Glutamatergic neuron (in vitro differentiated cells): ENCODE measurements around the gene IL1B. TPM values are rescaled to one million over a fixed set of nuclear protein-coding genes. Genes with fewer than 3 reads are reported as not detected.

ENCODE experiments used
- DNase-seq: peaks from one replicate; pipeline ENCODE4 v3.0.0; 2022
- H3K27ac Mint-ChIP-seq: one replicate; pipeline ENCODE4 v1.8.0; 2020; ENCODE audit warnings: mild to moderate bottlenecking, mixed read lengths, inconsistent platforms; ENCODE audit not compliant: unreplicated experiment
- H3K27me3 Mint-ChIP-seq: one replicate; pipeline ENCODE4 v1.8.0; 2020; ENCODE audit warnings: mild to moderate bottlenecking, moderate library complexity, mixed read lengths, inconsistent platforms; ENCODE audit not compliant: unreplicated experiment
- H3K36me3 Mint-ChIP-seq: one replicate; pipeline ENCODE4 v1.8.0; 2020; ENCODE audit warnings: mild to moderate bottlenecking, mixed read lengths, inconsistent platforms; ENCODE audit not compliant: unreplicated experiment
- H3K4me1 Mint-ChIP-seq: one replicate; pipeline ENCODE4 v1.8.0; 2020; ENCODE audit warnings: mild to moderate bottlenecking, low read depth, mixed read lengths, inconsistent platforms; ENCODE audit not compliant: unreplicated experiment
- H3K4me3 Mint-ChIP-seq: one replicate; pipeline ENCODE4 v1.8.0; 2020; ENCODE audit warnings: mild to moderate bottlenecking, mixed read lengths, inconsistent platforms; ENCODE audit not compliant: unreplicated experiment
- H3K9me3 Mint-ChIP-seq: one replicate; pipeline ENCODE4 v1.8.0; 2020; ENCODE audit warnings: mild to moderate bottlenecking, moderate library complexity, mixed read lengths, inconsistent platforms; ENCODE audit not compliant: unreplicated experiment
- total RNA-seq: library from RNA; stranded (reverse); fragmentation: NEBNext Ultra II Directional; extraction: Animal tissue kit (Norgen Biotek cat#: 25700); gene quantifications from one replicate; pipeline ENCODE4 v1.2.1, GENCODE V29; 2021; ENCODE audit not compliant: unreplicated experiment
- TF ChIP-seq, protein P1 (sequence below): fragments of 200-600 bp; sonication (generic); IDR thresholded peaks from one replicate; pipeline ENCODE4 v1.5.0; 2021; ENCODE audit not compliant: partially characterized antibody, unreplicated experiment

The IL1B gene
- total RNA-seq, 1 donor from 2014 or later = not detected

GRCh38 chr2:112798979-112799975 is 37.3 kb downstream of the IL1B start:
- TF ChIP-seq, protein P1, sequence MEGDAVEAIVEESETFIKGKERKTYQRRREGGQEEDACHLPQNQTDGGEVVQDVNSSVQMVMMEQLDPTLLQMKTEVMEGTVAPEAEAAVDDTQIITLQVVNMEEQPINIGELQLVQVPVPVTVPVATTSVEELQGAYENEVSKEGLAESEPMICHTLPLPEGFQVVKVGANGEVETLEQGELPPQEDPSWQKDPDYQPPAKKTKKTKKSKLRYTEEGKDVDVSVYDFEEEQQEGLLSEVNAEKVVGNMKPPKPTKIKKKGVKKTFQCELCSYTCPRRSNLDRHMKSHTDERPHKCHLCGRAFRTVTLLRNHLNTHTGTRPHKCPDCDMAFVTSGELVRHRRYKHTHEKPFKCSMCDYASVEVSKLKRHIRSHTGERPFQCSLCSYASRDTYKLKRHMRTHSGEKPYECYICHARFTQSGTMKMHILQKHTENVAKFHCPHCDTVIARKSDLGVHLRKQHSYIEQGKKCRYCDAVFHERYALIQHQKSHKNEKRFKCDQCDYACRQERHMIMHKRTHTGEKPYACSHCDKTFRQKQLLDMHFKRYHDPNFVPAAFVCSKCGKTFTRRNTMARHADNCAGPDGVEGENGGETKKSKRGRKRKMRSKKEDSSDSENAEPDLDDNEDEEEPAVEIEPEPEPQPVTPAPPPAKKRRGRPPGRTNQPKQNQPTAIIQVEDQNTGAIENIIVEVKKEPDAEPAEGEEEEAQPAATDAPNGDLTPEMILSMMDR = no peak
- peaks cover 3% of the 10 kb centered on the region for H3K27me3 Mint-ChIP-seq
- DNase-seq = no peak
- H3K36me3 Mint-ChIP-seq = peaks cover 10% of the 10 kb centered on the region
- no peaks in the 10 kb centered on the region for H3K4me1 Mint-ChIP-seq
- no peak overlapping the region for H3K27ac Mint-ChIP-seq
- H3K9me3 Mint-ChIP-seq = peaks cover 6% of the 10 kb centered on the region
- no peak overlapping the region for H3K4me3 Mint-ChIP-seq

- Mint-ChIP-seq H3K27me3 (peaks cover 3% of the 10 kb centered on the region), H3K36me3 (peaks cover 10% of the 10 kb centered on the region), H3K9me3 (peaks cover 4% of the 10 kb centered on the region), H3K4me3 (no peak overlapping the region), H3K4me1 (no peaks in the 10 kb centered on the region), H3K27ac (no peak overlapping the region)
- TF ChIP-seq, protein P1 = no peak
- DNase-seq = no peak
Observed at GRCh38 chr2:112796486-112796885, 40.1 kb downstream of the IL1B start.

DNA sequence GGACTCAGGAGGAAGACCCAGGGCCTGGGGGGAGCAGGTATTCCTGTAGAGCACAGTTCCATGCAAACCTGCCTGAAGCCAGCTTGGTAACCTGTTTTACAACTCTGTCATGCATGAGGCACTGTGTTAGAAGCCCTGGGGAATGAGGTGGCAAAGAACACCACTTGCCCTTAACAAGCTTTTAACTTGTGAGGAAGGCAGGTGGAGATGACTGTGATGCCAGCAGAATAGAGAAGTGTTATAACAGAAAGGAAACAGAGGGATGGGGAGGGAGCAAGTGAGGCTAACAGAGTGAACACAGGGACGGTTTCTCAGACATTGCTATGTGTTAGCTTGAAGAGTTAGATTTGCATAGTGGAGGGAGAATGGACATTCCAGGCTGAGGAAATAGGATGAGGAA is 40.8 kb downstream of the IL1B start:
- Mint-ChIP-seq H3K36me3 (peaks cover 10% of the 10 kb centered on the region), H3K9me3 (peaks cover 4% of the 10 kb centered on the region), H3K27me3 (peaks cover 3% of the 10 kb centered on the region), H3K4me3 (no peak overlapping the region), H3K27ac (no peak overlapping the region), H3K4me1 (no peaks in the 10 kb centered on the region)
- no peak for DNase-seq
- TF ChIP-seq, protein P1 = no peak

GRCh38 chr2:112794841-112795240 is 41.7 kb downstream of the IL1B start:
- Mint-ChIP-seq H3K27ac (no peak overlapping the region), H3K36me3 (peaks cover 10% of the 10 kb centered on the region), H3K4me1 (no peaks in the 10 kb centered on the region), H3K4me3 (no peak overlapping the region), H3K9me3 (peaks cover 4% of the 10 kb centered on the region), H3K27me3 (peaks cover 2% of the 10 kb centered on the region)
- DNase-seq = no peak
- TF ChIP-seq, protein P1 = no peak

DNA sequence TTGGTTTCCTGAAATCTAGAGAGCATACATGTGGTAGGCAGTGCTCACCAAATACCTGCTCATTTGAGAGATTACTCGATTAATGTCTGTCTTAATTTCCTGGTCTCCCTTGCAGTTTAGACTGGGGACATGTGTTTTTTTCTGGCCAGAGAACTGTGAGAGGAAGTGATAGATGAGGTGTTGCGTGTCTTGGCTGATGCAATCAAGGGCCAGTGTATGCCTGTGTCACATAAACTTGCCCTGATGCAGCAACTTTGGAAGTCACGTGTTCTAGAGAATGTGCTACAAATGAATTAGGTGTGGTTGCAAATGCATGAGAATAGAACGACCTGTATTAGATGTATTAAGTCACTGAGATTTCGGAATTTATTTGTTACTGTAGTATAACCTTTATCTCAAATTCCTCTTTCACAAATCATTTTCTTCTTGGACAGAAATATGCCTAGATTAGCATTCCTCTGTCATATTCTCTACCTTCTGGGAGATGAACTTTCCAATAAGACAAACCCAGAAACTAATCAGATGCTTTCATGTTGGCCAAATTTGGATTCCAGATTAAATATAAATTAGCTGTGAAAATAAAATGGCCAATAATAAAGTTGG is 42.3 kb downstream of the IL1B start:
- H3K27ac Mint-ChIP-seq = no peak overlapping the region
- peaks cover 4% of the 10 kb centered on the region for H3K9me3 Mint-ChIP-seq
- H3K4me1 Mint-ChIP-seq = no peaks in the 10 kb centered on the region
- H3K4me3 Mint-ChIP-seq = no peak overlapping the region
- no peak for DNase-seq
- TF ChIP-seq, protein P1 = no peak
- peaks cover 10% of the 10 kb centered on the region for H3K36me3 Mint-ChIP-seq
- H3K27me3 Mint-ChIP-seq = peaks cover 2% of the 10 kb centered on the region
